ENCODE results near the gene MTHFR. TPM values are rescaled to one million over a fixed set of nuclear protein-coding genes. Genes with fewer than 3 reads are reported as not detected.
A peak's percentile ranks its signal among the peaks of the same experiment; 100 is the strongest.

MTHFR gene
- total and polyA plus RNA-seq, 2 of the 8 experiments (the other 6 are each of a cell fraction or from before 2014, with no cell fraction given) = 8.7 to 18.5 TPM

DNA sequence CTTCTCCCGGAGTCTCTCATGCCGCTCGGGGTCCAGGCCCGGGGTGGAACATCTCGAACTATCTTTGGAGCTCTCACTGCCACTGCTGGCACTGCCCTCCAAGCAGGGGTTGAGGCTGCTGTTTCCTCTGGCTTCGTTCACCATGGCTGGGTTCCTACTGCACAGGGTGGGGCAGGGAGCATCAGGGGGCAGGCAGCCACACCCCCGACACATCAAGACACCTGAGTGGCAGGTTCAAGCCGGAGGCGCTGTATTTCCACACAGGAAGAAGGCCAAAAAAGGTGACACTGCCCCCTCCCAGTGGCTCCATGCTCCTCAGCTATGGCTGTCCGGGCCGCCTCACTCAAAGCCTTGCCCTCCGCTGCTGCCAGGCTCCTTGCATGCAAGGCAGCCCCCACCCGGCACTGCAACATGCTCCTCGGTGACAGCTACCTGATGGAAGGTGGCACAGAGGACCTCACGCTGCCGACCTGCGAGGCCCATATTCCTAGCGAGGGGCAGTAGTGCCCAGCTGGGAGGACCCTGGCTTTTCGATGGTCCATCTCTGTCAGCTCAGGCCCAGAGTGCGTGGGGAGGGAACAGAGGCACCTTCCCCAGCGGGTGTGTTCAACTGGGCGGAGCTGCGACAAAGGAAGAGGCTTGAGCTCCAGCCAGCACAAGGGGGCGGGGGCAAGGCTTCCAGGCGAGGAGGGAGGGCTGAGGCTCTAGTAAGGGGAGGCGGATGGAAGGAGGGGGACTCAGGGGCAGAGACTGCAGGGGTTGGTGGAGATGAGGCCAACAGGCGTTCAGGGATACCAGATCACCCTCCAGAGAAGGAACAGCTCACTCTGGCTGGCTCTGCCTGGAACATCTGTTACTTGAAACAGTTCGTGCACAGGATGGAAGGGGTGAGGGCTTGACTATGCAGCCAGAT is 2.5 kb downstream of the MTHFR start:
- Histone ChIP-seq H3K23ac (ENCODE audit: insufficient read length) (no peak overlapping the region), H2BK15ac (ENCODE audit: low read length) (peak overlapping the region; percentile 61; the same call in 1 of the 2 replicates), H2BK120ac (replicated peaks; ENCODE audit: low read depth, low read length) (no peak overlapping the region), H4K20me1 (replicated peaks in 1 of 2; ENCODE audit: control insufficient read depth in 1 of 2, insufficient read depth in 2 of 2, low read length in 2 of 2) (peaks cover 6 to 7% of the 10 kb centered on the region in 2 experiments), H3K56ac (replicated peaks; ENCODE audit: insufficient read length, low read depth, low read length) (no peak overlapping the region), H4K91ac (replicated peaks; ENCODE audit: insufficient read length, low read length) (peak overlapping the region; percentile 9), H3K36me3 (ENCODE audit: control insufficient read depth in 2 of 4, insufficient read depth in 4 of 4, low read length in 3 of 4) (peaks cover 4 to 15% (median 13%) of the 10 kb centered on the region in 4 experiments; a peak in 6 of 8 replicates), H3K4ac (replicated peaks; ENCODE audit: insufficient read length, low read depth, low read length) (peak overlapping the region; percentile 10), H2BK20ac (ENCODE audit: low read length) (0 out of 2 replicates have a peak overlapping the region, but pooled peaks have one; percentile 80), H3K4me3 (ENCODE audit: extremely low read depth in 1 of 4, insufficient read depth in 2 of 4, low read depth in 3 of 4, low read length in 4 of 4) (peak overlapping the region; percentile 43 to 67 (median 60)), H2AFZ (ENCODE audit: low read length) (no peak overlapping the region), H3K27ac (ENCODE audit: low read depth, low read length) (peak overlapping the region; percentile 41), H3K23me2 (ENCODE audit: low read depth, low read length) (peaks cover 18% of the 10 kb centered on the region), H3K18ac (ENCODE audit: extremely low read depth, low read length) (no peak overlapping the region; the same call in 1 of the 2 replicates), H3K4me2 (ENCODE audit: insufficient read depth in 1 of 2, low read depth in 2 of 2, low read length in 2 of 2) (peak overlapping the region; percentile 84 to 98), H2AK5ac (ENCODE audit: low read depth, low read length) (no peak overlapping the region; the same call in 1 of the 2 replicates), H4K5ac (ENCODE audit: insufficient read length, low read depth, low read length) (peak overlapping the region; percentile 14), H3K27me3 (replicated peaks in 1 of 4; ENCODE audit: control insufficient read depth in 3 of 4, extremely low read depth in 1 of 4, insufficient read depth in 3 of 4, low read length in 3 of 4) (no peaks in the 10 kb centered on the region), H3K79me2 (ENCODE audit: control insufficient read depth in 1 of 2, insufficient read depth in 2 of 2, low read length in 2 of 2) (peaks cover 8 to 37% of the 10 kb centered on the region in 2 experiments; a peak in 3 of 4 replicates), H4K8ac (ENCODE audit: extremely low read depth, insufficient read depth, low read length) (peak overlapping the region; percentile 73), H3K9ac (replicated peaks in 1 of 4; ENCODE audit: extremely low read depth in 1 of 4, low read depth in 3 of 4, low read length in 3 of 4) (peak overlapping the region in 3 of 4 experiments; percentile 21 to 44 (median 26); a peak in 3 of 7 replicates), H2BK5ac (ENCODE audit: low read depth, low read length) (peak overlapping the region; percentile 85), H3K79me1 (ENCODE audit: low read depth, low read length) (peaks cover 8% of the 10 kb centered on the region), H3K14ac (ENCODE audit: insufficient read length) (no peak overlapping the region), H3K9me3 (ENCODE audit: insufficient read depth in 2 of 2, low read depth in 1 of 2, low read length in 1 of 2) (no peaks in the 10 kb centered on the region), H3K4me1 (replicated peaks in 1 of 4; ENCODE audit: control insufficient read depth in 3 of 4, insufficient read depth in 4 of 4, low read length in 3 of 4) (peaks cover 13 to 24% (median 18%) of the 10 kb centered on the region in 4 experiments), H2BK12ac (ENCODE audit: low read depth, low read length) (peak overlapping the region; percentile 75; the same call in 1 of the 2 replicates)
- FAIRE-seq (no peak), DNase-seq (ENCODE audit: low read depth in 1 of 2, low spot score in 2 of 2) (peak; percentile 84 to 88)
- ChIA-PET POLR2A (ENCODE audit: partially characterized antibody) (interaction anchor here (0.5 to 3.2 kb wide), 11 partner anchors 10 to 216 kb away, joined by 3 to 27 read pairs (median 4); partner anchors contain the start of genes AGTRAP, DRAXIN and MIIP), CTCF (ENCODE audit: partially characterized antibody) (interaction anchor here (0.6 to 4.2 kb wide), 11 partner anchors 9 to 113 kb away, joined by 3 to 49 read pairs (median 3); no protein-coding TSS in a partner anchor)
- WGBS, 2 experiments (ENCODE audit: extremely low coverage in 1 of 2, insufficient coverage in 1 of 2, insufficient read length in 1 of 2, insufficient replicate concordance in 2 of 2, low coverage in 1 of 2, low lambda C conversion rate in 2 of 2, missing lambda C conversion rate in 1 of 2) = 31% methylated on average over 26 of the region's 28 CpGs; no CpG with 5 or more reads in 1 of the 2 experiments
- TF ChIP-seq, protein P1, sequence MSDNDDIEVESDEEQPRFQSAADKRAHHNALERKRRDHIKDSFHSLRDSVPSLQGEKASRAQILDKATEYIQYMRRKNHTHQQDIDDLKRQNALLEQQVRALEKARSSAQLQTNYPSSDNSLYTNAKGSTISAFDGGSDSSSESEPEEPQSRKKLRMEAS (IDR thresholded peaks at IDR 0.05) = peak; percentile 68
- TF ChIP-seq SIN3A (conservative IDR thresholded peaks at IDR 0.05 in 1 of 2, IDR thresholded peaks at IDR 0.05 in 1 of 2; ENCODE audit: low read depth in 1 of 2, low read length in 2 of 2) = peak; percentile 20 to 83; a peak in 2 of 4 replicates
- peak; percentile 55 for TF ChIP-seq ASH2L (IDR thresholded peaks at IDR 0.05; ENCODE audit: low read length)
- no peak for TF ChIP-seq RFX5 (IDR thresholded peaks at IDR 0.05; ENCODE audit: borderline replicate concordance, low read depth, low read length)
- TF ChIP-seq EZH2 (IDR thresholded peaks at IDR 0.05; ENCODE audit: low read depth, low read length, severe bottlenecking) = no peak
- peak; percentile 93 for TF ChIP-seq SAP30 (IDR thresholded peaks at IDR 0.05; ENCODE audit: insufficient read depth, insufficient replicate concordance, low read length)
- peak in 1 of 2 experiments; percentile 60; a peak in 1 of 4 replicates for TF ChIP-seq HDAC2 (IDR thresholded peaks at IDR 0.05; ENCODE audit: borderline replicate concordance in 1 of 2, low read depth in 2 of 2, low read length in 2 of 2)
- TF ChIP-seq EP300 (IDR thresholded peaks at IDR 0.05; ENCODE audit: borderline replicate concordance in 1 of 2, low read depth in 2 of 2, low read length in 2 of 2) = no peak

All from H1 (cell line).